HG03460 (cell line): Measurements from ENCODE around the gene MYL2.
A peak's percentile ranks its signal among the peaks of the same experiment; 100 is the strongest.

Experiments used
- ATAC-seq: cut with Tn5 transposase; IDR thresholded peaks from one replicate; pipeline ENCODE4 v1.9.1; 2021; ENCODE audit not compliant: unreplicated experiment

MYL2 gene

GRCh38 chr12:110930348-110931314 is 10.3 kb upstream of the MYL2 start:
- ATAC-seq = no peak

- ATAC-seq = no peak
Measured at GRCh38 chr12:110929818-110930217, 9.4 kb upstream of the MYL2 start.

- no peak for ATAC-seq
Measured at GRCh38 chr12:110928700-110929099, 8.3 kb upstream of the MYL2 start.

- ATAC-seq = no peak
Measured at GRCh38 chr12:110927546-110927945, 7.2 kb upstream of the MYL2 start.

GRCh38 chr12:110923692-110924334 is 3.4 kb upstream of the MYL2 start:
- ATAC-seq = no peak

- ATAC-seq = no peak
Measured at GRCh38 chr12:110923192-110923591, 2.8 kb upstream of the MYL2 start.

- ATAC-seq = no peak
Measured at GRCh38 chr12:110922652-110923051, 2.3 kb upstream of the MYL2 start.

GRCh38 chr12:110921262-110921661 is 883 bp upstream of the MYL2 start:
- no peak for ATAC-seq

GRCh38 chr12:110919720-110920119 is 659 bp downstream of the MYL2 start:
- no peak for ATAC-seq

GRCh38 chr12:110917961-110918360 is 2.4 kb downstream of the MYL2 start:
- ATAC-seq = no peak

- no peak for ATAC-seq
Measured at GRCh38 chr12:110917467-110917866, 2.9 kb downstream of the MYL2 start.

- no peak for ATAC-seq
Measured at GRCh38 chr12:110916295-110916875, 4.0 kb downstream of the MYL2 start.

- ATAC-seq = peak; percentile 98
Measured at GRCh38 chr12:110913119-110914056, 7.0 kb downstream of the MYL2 start.

GRCh38 chr12:110912263-110912662 is 8.1 kb downstream of the MYL2 start:
- ATAC-seq = no peak

GRCh38 chr12:110908377-110909152 is 11.8 kb downstream of the MYL2 start:
- ATAC-seq = no peak

GRCh38 chr12:110907583-110907982 is 12.8 kb downstream of the MYL2 start:
- no peak for ATAC-seq

- ATAC-seq = no peak
Measured at GRCh38 chr12:110906985-110907384, 13.4 kb downstream of the MYL2 start.

- no peak for ATAC-seq
Measured at GRCh38 chr12:110906516-110906915, 13.9 kb downstream of the MYL2 start.

- no peak for ATAC-seq
Measured at GRCh38 chr12:110906083-110906482, 14.3 kb downstream of the MYL2 start.

- no peak for ATAC-seq
Measured at GRCh38 chr12:110903511-110903910, 16.9 kb downstream of the MYL2 start.
